Activated CD8-positive, alpha-beta memory T cell treated with anti-CD3 and anti-CD28 coated beads for 36 hours (primary cell): ENCODE measurements around the gene UMAD1. TPM values are rescaled to one million over a fixed set of nuclear protein-coding genes. Genes with fewer than 3 reads are reported as not detected.
"Not testable (repeated sequence)": the region's sequence is repeated elsewhere in the genome, so short reads cannot be mapped to it uniquely, and the experiment has no call there.

Experiments
- CTCF ChIA-PET: fragments of 350-600 bp; sonication (Branson Sonifier 250); formaldehyde crosslinking; loops from one replicate; lab custom pipeline; 2021; ENCODE audit warnings: antibody characterized with exemption; lab: Charles Lee
- POLR2A ChIA-PET: fragments of 350-600 bp; sonication (Branson Sonifier 250); formaldehyde crosslinking; loops from one replicate; lab custom pipeline; 2021; ENCODE audit warnings: antibody characterized with exemption; lab: Charles Lee
- total RNA-seq, 2 experiments: library from RNA; stranded (reverse); gene quantifications; one replicate each; pipeline ENCODE4 v1.2.3, GENCODE V29; 2021

UMAD1 gene
- total RNA-seq, 2 experiments from 2014 or later: 12.8 to 14.2 TPM

DNA sequence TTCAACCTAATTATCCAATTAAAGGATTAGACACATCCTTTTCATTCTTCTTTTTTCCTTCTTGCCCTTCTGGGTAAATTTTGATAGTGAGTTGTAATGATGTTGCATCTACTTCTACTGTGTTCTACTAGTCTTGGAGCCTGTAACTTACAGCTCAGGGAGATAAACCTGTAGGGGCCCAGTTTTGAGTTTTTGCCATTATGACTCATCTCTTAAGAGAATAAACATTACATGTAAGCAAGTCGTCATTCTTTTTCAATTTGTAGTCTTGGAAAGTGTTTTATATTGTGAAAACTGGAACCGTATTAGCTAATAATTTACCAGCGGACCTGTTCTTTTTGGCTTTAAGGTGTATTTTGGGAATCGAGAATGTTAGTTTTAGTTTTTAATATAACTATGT lies 167.6 kb downstream of the UMAD1 start:
- POLR2A ChIA-PET: no interaction called here
- CTCF ChIA-PET: no interaction called here

DNA sequence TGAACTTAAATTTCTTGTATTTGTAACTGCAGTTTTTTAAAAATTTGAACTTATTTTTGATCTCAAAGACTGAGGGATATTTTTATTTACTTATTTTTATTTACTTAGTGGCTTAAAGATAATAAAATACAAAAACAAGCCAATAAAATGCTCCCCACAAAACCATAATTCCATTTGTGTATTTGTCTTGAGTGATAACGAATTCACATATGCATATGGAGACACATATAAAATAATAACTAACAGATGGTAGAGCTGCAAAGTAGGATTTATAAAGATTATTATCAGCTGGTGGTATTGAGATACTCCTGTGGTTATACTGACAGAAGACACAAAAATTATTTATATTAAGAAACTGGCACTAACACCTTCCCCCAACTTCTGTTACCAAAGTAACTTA lies 168.1 kb downstream of the UMAD1 start:
- POLR2A ChIA-PET: no interaction called here
- CTCF ChIA-PET: no interaction called here

DNA sequence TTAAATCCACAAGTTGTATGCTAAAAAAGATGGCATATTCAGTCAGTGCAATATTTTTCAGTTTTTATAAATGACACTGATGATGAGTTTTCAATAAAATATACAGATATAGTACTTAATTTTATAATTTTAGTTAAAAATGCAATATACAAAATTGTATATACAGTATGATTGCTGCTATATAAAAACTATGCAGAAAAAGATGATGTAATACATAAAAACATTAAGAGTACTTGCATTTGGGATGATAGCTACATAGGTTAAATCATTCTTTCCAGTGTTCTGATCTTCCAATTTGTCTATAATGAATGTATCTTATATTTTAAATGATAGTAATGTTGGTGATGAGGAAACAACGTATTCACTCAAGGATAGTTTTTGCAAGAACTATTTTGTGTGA lies 169.8 kb downstream of the UMAD1 start:
- POLR2A ChIA-PET: no interaction called here

DNA sequence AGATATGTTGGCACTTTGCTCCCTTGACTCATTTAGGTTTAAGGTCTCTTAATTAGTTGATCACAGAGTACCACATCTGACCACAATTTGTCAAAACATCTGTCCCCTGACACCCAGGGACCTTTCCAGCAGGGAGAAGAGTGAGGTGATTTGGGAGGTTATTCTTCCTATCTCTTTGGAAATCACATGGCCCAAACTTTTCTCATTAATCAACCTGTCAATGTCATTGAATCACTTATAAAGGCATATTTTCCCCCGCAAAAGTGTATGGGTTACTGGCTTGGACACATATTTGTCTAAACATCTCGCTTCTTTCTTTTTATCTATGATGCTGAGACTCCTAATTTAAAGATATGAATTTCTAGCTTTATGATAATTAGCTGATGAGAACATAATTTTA lies 170.3 kb downstream of the UMAD1 start:
- CTCF ChIA-PET: no interaction called here
- POLR2A ChIA-PET: no interaction called here

More for the DNA sequence above, 169.8 kb downstream of the UMAD1 start:
- CTCF ChIA-PET: no interaction called here

DNA sequence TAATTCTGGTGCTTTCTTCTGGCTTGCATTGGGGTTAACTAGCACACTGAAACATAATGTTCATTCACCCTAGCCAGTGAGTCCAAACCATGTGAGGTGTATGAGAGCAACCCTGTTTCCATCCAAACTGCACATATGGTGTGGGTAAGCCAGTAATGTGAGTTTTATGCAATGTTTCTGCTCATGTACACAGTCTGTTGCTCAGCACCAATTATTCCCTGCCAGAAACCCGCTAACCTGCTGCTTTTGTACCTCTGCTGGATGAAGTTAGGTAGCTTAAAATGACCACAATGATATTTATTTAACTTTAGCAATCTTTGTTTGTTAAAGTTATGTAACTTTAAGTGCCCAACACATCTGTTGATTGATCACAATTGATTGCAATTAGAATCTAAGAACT lies 171.6 kb downstream of the UMAD1 start:
- ChIA-PET POLR2A (no interaction called here), CTCF (no interaction called here)

DNA sequence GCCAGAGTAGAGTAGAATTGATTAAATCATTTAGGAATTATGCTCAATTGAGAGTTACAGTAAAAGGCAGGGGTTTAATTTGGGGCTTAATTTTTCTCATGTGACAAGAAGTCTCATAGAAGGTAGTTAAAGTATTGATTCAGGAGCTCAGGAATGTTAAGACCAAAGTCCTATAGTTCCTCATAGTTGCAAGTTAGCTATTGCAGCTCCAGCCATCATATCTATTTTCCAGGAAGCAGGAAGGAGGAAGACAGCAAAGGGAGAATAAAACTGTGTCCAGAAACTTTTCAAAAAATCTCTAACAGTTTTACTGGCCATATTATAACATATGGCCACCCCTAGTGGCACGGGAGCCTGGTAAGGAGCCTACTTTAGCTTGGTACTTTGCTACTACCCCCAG lies 174.8 kb downstream of the UMAD1 start:
- ChIA-PET CTCF (no interaction called here), POLR2A (no interaction called here)

DNA sequence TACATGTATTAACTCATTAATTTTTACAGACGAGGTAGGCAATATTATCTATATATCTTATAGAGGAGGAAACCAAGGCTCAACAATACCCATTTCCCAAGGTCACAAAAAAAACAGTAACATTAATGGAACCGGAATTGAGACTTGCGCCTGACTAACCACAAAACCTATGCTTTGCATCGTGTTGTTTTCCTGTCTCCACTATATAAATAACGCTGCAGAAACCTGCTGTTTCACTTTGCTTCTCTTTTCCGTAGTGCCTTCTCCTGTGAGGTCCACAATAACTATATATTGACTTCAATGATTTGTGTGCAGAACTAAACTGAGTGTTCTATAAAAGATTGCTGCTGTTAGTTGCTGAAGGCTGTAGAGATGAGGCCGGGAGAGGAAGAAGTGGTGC lies 175.5 kb downstream of the UMAD1 start:
- POLR2A ChIA-PET: no interaction called here

DNA sequence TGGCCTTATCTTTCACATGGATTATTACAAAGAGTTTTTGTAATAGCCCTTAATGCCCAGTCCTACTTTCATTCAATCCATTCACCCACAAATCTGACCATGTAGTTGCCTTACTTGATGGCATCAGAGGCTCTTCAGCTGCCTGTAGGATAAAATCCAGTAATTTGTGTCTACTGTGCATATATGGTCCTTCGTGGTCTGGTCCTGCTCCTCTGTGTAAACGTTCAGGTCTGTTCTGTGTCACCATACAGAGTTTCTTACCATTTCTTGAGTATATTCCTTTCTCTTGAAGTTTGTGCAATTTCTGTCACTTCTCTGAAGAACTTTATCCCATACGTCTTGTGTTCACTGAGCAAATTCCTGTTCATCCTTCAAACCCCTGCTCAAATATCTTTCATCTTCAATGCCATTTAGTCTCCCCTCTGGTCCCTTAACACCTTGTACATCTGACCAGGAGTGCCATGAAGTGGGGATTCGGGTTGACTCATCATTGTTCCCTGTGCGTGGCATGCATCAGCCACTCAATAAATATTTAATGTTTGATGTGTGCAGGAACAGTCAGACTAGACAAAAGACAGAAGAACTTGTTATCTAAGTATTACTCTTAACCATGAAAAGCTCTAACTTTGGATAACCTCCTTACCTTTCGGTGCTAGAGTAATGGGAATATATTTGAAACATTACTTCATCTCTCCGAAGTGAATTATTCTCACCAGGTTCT lies 176.4 kb downstream of the UMAD1 start:
- ChIA-PET CTCF (no interaction called here), POLR2A (no interaction called here)

More for the DNA sequence above, 175.5 kb downstream of the UMAD1 start:
- CTCF ChIA-PET: no interaction called here

DNA sequence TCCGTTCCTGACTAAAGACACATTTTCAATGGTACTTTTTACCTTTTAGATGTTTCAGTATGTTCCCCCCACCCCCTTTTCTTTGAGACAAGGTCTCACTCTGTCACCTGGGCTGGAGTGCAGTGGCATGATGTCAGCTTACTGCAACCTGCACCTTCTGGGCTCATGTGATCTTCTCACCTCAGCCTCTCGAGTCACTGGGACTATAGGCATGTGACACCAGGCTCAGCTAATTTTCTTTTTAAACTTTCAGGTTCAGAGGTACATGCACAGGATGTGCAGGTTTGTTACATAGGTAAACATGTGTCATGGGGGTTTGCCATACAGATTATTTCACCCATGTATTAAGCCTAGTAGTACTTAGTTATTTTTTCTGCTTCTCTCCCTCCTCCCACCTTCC lies 177.2 kb downstream of the UMAD1 start:
- CTCF ChIA-PET: no interaction called here
- POLR2A ChIA-PET: no interaction called here

DNA sequence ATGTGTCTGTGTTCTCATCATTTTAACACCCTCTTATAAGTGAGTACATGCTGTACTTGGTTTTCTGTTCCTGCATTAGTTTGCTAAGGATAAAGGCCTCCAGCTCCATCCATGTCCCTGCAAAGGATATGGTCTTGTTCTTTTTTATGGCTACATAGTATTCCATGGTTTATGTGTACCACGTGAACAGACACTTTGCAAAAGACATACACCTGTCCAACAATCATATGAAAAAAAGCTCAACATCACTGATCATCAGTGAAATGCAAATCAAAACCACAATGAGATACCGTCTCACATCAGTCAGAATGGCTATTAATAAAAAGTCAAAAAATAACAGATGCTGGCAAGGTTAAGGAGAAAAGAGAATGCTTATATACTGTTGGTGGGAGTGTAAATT lies 177.6 kb downstream of the UMAD1 start:
- POLR2A ChIA-PET, CTCF ChIA-PET: not testable (repeated sequence)

DNA sequence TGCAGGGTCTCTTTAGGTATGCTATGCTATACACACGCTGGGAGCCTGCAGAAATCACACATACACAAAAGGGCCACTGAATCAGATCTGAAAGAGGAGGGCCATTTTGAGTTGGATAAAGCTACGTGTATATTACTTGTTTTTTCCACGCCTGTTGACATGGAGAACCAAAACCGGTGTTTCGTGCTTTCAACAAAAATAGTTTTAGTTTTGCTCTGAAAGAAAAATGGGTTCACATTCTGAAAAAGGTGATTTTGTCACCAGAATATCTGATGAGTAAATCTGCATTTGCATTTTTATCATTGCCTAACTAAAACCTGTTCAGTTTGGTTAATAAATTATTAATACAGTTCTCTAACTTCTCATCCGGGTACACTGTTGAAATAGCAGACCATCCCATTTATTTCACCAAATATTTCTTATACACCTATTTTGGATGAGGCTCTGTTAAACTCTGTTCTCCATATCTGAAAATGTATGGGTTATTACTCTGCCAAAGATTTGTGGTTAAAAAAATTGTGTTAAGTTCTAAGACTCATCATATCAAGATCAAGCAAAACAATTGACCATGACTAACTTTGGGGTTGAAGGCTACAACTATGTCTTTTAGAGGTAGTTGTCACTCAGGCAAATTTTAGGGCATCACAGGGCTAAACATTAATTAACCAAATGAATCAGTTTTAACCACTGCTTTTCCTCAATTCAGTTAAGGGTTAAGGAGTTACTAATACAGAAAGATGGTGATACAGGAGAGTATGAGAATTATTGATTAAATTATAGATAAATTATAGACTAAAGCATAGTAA lies 179.1 kb downstream of the UMAD1 start:
- POLR2A ChIA-PET: no interaction called here
- CTCF ChIA-PET: no interaction called here

DNA sequence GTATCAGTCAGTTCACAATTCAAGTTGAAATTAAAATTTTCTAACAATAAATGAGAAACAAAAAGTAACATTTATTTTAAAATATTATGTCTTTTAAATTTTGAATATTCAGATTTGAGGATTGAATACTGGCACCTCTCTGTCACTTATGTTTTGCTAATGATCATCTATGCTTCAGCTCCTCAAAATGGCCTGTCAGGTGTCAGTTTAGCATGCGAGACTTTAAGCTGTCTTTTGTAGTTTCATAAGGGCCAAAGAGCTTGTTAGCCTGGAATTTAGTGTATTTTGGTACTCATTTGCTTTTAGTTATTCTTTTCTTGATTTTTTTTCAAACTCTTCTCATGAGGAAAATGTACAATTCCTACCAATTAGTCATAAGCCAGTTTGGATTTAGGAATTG lies 179.9 kb downstream of the UMAD1 start:
- POLR2A ChIA-PET: no interaction called here
- CTCF ChIA-PET: no interaction called here

DNA sequence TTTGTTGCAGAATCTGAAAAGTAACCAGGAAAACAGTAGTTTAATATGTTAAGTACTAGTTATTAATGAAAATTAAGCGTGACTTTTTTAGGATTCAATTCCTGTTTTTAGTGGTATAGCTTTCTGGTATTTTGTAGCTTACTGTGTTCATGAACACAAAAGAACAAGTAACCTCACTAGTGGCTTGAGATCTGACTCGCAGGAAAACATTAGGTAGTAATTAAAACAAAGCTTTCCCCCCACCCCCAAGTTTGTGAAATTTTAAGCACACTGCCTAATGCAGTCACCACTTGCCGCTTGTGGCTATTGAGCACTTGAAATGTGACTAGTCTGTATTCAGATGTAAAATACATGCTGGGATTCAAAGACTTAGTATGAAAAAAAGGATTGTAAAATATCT lies 180.4 kb downstream of the UMAD1 start:
- ChIA-PET POLR2A (no interaction called here), CTCF (no interaction called here)

DNA sequence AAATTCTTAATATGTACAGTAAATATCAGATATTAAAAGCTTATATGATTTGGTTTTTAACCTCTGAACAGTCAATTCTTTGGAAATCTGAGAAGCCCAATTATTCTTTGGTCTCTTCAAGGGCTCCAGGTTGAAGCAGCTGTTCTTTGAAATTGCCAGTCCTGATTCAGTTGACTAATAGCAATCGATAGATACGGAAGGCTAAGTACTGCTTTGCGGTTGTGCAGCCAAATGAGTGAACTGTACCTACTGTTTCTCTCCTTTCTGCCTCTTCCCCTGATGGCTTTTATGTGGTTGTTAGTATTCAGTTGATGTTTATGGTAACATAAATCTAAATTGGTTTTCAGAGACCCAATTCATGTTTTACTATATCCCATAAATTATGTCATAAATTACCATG lies 181.0 kb downstream of the UMAD1 start:
- POLR2A ChIA-PET: no interaction called here
- CTCF ChIA-PET: no interaction called here

DNA sequence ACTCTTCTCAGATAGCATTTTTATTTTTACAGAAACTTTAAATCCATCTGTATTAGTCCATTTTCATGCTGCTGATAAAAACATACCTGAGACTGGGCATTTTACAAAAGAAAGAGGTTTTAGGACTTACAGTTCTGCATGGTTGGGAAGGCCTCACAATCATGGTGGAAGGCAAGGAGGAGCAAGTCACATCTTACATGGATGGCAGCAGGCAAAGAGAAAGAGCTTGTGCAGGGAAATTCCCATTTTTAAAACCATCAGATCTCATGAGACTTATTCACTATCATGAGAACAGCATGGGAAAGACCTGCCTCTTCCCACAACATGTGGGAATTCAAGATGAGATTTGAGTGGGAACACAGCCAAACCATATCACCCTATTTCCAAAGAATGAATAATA lies 184.7 kb downstream of the UMAD1 start:
- CTCF ChIA-PET: not testable (repeated sequence)

DNA sequence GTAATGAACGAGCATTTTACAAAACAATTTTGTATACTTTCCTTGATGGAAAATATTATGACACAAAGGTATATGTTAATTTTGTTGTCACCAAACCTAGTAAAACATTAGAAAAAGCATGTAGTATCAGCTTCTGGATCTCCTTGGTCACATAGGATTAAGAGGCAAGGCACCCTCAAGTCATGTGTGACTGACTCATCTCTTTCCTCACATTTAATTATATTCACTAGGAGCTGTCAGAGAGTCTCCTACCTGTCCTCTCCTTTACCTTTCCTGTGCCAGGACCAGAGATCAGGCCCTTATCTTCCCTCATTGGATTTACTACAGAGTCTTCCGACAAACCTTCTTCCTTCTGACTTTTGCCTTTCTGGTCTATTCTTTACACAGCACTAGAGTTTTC lies 189.1 kb downstream of the UMAD1 start:
- ChIA-PET CTCF (no interaction called here), POLR2A (no interaction called here)

More for the DNA sequence above, 184.7 kb downstream of the UMAD1 start:
- POLR2A ChIA-PET: not testable (repeated sequence)

DNA sequence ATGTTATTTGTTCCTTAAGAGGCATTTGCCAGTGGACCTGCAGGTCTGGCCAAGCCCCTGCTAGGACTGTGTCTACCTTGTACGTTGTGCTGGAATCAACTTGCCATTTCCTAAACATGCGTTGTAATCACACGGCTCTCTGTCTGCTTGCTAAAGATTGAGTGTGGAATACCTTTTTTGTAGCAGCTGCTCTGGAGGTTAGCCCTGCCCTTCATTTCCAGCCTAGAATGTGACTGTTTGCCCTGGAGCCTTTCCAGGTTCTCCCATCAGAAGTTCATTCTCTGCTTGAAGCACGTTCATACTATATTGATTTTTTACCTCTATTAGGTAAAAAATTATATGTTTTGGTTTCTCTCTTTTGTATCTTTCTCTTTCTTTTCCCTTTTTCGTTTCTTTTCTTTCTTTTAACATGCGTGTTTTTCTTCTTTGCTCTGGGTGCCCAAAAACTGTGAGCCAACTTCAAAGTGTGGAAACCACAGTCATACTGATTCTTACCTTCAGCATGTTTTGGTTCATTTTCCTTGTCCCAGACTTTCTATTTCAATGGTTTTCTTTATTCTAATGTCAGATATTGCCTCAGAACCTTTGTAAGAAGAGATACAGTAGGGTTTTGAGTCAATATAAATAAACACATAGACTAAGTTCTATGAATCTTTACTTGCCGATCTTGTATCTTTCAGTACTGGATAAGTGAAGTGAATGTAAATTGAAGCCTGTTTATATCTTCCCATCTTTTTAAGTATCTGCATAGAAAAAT lies 189.7 kb downstream of the UMAD1 start:
- CTCF ChIA-PET: no interaction called here

DNA sequence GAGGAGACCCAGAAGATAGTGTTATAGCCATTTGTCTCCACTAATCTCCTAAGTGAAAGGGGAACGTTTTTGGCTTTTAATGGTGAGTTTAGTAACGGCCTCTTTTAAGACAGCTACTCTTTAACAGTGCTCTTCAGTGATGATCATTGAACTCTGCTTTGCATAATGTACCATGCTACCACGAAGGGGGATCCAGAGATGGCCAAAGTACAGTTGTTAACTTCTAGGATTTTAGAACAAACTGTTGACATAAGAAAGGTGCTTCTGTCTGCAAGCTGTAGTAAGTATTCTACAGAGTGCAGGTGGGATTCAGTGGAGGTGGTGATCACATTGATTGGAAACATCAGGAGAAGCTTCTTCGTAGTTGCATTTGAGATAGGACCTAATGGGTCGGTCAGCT lies 192.0 kb downstream of the UMAD1 start:
- CTCF ChIA-PET: no interaction called here
- POLR2A ChIA-PET: no interaction called here

More for the DNA sequence above, 189.7 kb downstream of the UMAD1 start:
- POLR2A ChIA-PET: interaction anchor here (0.6 kb wide), 1 partner anchor 579 kb away, joined by 4 read pairs; no protein-coding TSS in a partner anchor

DNA sequence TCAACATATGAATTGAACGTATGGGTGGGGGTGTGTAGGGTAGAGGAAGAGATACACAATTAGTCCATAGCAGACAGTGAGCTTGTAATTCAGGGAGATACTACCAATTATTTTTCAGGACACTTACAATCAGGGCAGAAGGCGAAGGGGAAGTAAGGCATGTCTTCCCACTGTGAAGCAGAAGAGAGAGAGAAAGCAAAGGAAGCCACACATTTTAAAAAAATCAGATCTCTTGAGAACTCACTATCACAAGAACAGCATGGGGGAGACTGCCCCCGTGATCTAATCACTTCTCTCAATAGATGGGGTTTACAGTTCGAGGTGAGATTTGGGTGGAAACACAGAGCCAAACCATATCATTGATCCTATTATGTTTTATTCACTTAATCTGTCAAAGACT lies 194.2 kb downstream of the UMAD1 start:
- ChIA-PET POLR2A (no interaction called here), CTCF (no interaction called here)

DNA sequence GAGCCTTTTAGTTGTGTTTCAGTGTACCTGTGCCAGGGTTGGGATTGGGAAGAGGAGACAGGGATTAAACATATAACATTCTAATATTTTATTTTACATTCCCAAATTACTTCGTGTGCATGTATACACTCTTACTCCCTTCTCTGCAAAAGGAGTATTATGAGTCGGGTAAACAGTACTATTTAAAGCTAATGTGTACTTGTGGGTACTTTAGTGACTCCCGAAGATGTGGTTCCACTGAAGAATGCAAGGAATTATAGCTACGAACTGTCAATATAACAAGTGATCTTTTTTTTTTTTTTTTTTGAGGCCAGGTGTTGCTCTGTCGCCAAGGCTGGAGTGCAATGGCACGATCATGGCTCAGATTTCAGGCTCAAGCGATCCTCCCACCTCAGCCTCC lies 200.5 kb downstream of the UMAD1 start:
- CTCF ChIA-PET: interaction anchor here (0.7 to 0.9 kb wide), 2 partner anchors 26 to 30 kb away, joined by 3 read pairs; no protein-coding TSS in a partner anchor
- POLR2A ChIA-PET: no interaction called here
